Uterus (tissue), 4 donors: Measurements from ENCODE around the gene ARHGAP27. TPM values are rescaled to one million over a fixed set of nuclear protein-coding genes. Genes with fewer than 3 reads are reported as not detected.
"Not testable (repeated sequence)": the region's sequence is repeated elsewhere in the genome, so short reads cannot be mapped to it uniquely, and the experiment has no call there.

Source experiments
- DNase-seq, 2 donors: peaks; one replicate each; pipeline ENCODE4 v3.0.0-alpha.2; 2019 to 2020
- H3K27ac ChIP-seq, 2 donors: fragments of 200-600 bp; sonication (generic); 1 replicate in 1 of 2; 2 replicates in 1 of 2; pipeline ENCODE4 v1.5.1; 2016 to 2018
- H3K27me3 ChIP-seq, 2 donors: fragments of 200-600 bp; sonication (generic); one replicate each; pipeline ENCODE4 v1.5.1; 2018 to 2019; ENCODE audit warnings: control low read depth in 1 of 2
- H3K36me3 ChIP-seq, 2 donors: fragments of 200-600 bp; sonication (generic); one replicate each; pipeline ENCODE4 v1.5.1; 2019; ENCODE audit warnings: control low read depth in 1 of 2
- H3K4me1 ChIP-seq, 2 donors: fragments of 200-600 bp; sonication (generic); one replicate each; pipeline ENCODE4 v1.5.1; 2018 to 2019; ENCODE audit warnings: control low read depth in 1 of 2
- H3K4me3 ChIP-seq, 2 donors: fragments of 200-600 bp; sonication (generic); 1 replicate in 1 of 2; 2 replicates in 1 of 2; pipeline ENCODE4 v1.5.1; 2018 to 2019; ENCODE audit warnings: mild to moderate bottlenecking in 1 of 2
- H3K9me3 ChIP-seq, 2 donors: fragments of 200-600 bp; sonication (generic); one replicate each; pipeline ENCODE4 v1.5.1; 2019; ENCODE audit warnings: control low read depth in 1 of 2
- POLR2A ChIP-seq, 2 donors: fragments of 450-650 bp; IDR thresholded peaks; one replicate each; pipeline ENCODE4 v1.6.1; 2016; ENCODE audit warnings: antibody characterized with exemption in 2 of 2, mild to moderate bottlenecking in 1 of 2, moderate library complexity in 1 of 2
- intact Hi-C: fragments of 100-400 bp; cut with DNase I; formaldehyde crosslinking; loops from one replicate; pipeline ENCODE4 v1.15.1; 2023; ENCODE audit warnings: low total_unique reads
- total RNA-seq, 4 donors: library from RNA; depleted of rRNA in 3 of 4; stranded (reverse); fragments of >200 nt in 3 of 4; gene quantifications; one replicate each; pipeline versions ENCODE4 v1.1.0 to v1.2.4, GENCODE V29; 2014 to 2023
- TF ChIP-seq, protein P1 (sequence below), 4 experiments: fragments of 200-600 bp in 2 of 4; fragments of 450-650 bp in 2 of 4; sonication (generic) in 2 of 4; IDR thresholded peaks; one replicate each; pipeline ENCODE4 v1.5.1; 2016 to 2019; ENCODE audit warnings: antibody characterized with exemption in 4 of 4, mild to moderate bottlenecking in 2 of 4, moderate library complexity in 1 of 4
- donor health status: DM: yes; HTN: yes; CAD: no.

Gene ARHGAP27
- 10 to 100 TPM in 3 of 4 donors, 1 to 10 TPM in 1; 9.4 to 36.6 (median 16.0) TPM for total RNA-seq

GRCh38 chr17:45432405-45433158, at the start of gene ARHGAP27:
TSS of gene ARHGAP27 (minus strand) at chr17:45432870. CDS start at chr17:45430279, 2,591 bp downstream.
- no peaks in the 10 kb centered on the region for H3K9me3 ChIP-seq
- peak in 1 of 2 donors; percentile 47 for DNase-seq
- TF ChIP-seq, protein P1, sequence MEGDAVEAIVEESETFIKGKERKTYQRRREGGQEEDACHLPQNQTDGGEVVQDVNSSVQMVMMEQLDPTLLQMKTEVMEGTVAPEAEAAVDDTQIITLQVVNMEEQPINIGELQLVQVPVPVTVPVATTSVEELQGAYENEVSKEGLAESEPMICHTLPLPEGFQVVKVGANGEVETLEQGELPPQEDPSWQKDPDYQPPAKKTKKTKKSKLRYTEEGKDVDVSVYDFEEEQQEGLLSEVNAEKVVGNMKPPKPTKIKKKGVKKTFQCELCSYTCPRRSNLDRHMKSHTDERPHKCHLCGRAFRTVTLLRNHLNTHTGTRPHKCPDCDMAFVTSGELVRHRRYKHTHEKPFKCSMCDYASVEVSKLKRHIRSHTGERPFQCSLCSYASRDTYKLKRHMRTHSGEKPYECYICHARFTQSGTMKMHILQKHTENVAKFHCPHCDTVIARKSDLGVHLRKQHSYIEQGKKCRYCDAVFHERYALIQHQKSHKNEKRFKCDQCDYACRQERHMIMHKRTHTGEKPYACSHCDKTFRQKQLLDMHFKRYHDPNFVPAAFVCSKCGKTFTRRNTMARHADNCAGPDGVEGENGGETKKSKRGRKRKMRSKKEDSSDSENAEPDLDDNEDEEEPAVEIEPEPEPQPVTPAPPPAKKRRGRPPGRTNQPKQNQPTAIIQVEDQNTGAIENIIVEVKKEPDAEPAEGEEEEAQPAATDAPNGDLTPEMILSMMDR (IDR thresholded peaks at IDR 0.05), result no peak
- TF ChIP-seq POLR2A (IDR thresholded peaks at IDR 0.05), result no peak
- peaks cover 11 to 23% of the 10 kb centered on the region in 2 donors for H3K27me3 ChIP-seq
- peaks cover 0 to 32% of the 10 kb centered on the region in 2 donors for H3K4me1 ChIP-seq
- peak within 1 kb of the TSS; percentile 57 to 65 for H3K27ac ChIP-seq
- no peaks in the 10 kb centered on the region for H3K36me3 ChIP-seq
- H3K4me3 ChIP-seq, result peak within 1 kb of the TSS; percentile 22 to 24
- intact Hi-C loops, result no loop called here

DNA sequence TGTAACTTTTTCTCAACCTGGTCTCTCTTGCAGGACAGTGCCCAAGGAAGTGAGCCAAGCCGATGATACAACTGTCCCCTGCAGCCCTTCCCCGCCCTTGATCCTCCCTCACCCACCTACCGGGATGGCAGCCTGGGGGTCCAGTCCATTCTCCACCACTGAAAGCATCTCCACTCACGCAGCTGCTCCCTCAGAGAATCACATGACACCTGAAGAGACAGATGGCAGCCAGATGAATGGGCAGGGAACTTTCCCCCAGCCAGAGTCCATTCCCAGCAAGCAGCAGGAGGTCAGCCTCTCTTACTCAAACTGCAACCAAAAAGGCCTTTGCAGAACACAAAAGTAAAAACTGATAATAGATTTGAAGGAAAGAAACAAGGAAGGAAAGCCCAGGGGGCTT, 49.6 kb upstream of the ARHGAP27 start:
- H3K4me3 ChIP-seq, intact Hi-C loops, DNase-seq, H3K36me3 ChIP-seq, H3K4me1 ChIP-seq, H3K27ac ChIP-seq, H3K9me3 ChIP-seq, H3K27me3 ChIP-seq: not testable (repeated sequence)

GRCh38 chr17:45475436-45475835, 42.8 kb upstream of the ARHGAP27 start:
- intact Hi-C loops, H3K4me3 ChIP-seq, H3K4me1 ChIP-seq, H3K27ac ChIP-seq, H3K27me3 ChIP-seq, H3K36me3 ChIP-seq, DNase-seq, H3K9me3 ChIP-seq: not testable (repeated sequence)

GRCh38 chr17:45472249-45472648, 39.6 kb upstream of the ARHGAP27 start:
- DNase-seq, intact Hi-C loops, H3K27ac ChIP-seq, H3K4me3 ChIP-seq, H3K9me3 ChIP-seq, H3K27me3 ChIP-seq, H3K4me1 ChIP-seq, H3K36me3 ChIP-seq: not testable (repeated sequence)

- H3K27me3 ChIP-seq, H3K36me3 ChIP-seq, H3K27ac ChIP-seq, H3K4me3 ChIP-seq, intact Hi-C loops, H3K9me3 ChIP-seq, DNase-seq, H3K4me1 ChIP-seq: not testable (repeated sequence)
Observed at GRCh38 chr17:45469204-45469563, 36.5 kb upstream of the ARHGAP27 start.

DNA sequence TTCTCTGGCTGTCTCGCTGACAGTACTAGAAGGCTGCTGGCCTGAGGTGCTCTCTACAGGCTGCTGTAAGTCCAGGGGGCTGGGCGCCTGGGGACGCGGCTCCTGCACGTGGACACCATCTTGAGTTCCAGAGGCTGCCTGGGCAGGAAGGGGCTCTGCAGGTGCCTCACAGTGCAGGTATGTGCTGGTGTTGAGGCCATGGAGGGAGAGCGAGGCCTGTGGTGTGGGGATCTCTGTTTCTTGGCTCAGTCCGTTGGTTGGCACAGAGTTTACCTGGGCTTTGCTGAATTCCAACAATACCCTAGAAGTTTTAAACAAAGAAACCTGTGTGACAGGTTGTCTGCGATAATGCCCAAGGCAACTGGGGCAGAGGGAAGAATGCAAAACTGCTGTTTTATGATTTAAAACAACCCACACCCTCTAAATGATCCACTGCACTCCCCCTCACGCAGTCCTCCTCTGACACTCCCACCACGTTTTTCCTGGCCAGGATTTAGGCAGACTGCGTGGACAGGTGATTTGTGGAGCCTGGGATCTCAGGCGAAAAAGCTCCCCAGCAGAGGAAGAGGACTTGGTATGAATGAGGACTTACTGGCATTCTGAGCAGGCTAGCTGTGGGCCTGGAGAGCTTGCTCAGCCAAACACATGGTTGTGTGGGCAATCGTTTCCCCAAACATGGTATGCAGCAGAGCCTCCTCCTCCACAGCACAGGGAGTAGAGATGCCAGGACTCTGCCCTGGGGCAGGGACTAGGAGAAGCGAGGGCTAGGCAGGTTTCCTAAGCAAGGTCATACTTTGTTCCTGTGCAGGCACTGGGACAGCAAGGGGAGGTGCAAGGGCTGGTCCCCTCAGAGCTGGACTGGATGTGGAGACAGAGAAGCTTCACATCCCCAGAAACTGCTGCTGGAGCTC, 35.9 kb upstream of the ARHGAP27 start:
- DNase-seq, H3K4me3 ChIP-seq, H3K27ac ChIP-seq, H3K27me3 ChIP-seq, intact Hi-C loops, H3K9me3 ChIP-seq, H3K4me1 ChIP-seq, H3K36me3 ChIP-seq: not testable (repeated sequence)

DNA sequence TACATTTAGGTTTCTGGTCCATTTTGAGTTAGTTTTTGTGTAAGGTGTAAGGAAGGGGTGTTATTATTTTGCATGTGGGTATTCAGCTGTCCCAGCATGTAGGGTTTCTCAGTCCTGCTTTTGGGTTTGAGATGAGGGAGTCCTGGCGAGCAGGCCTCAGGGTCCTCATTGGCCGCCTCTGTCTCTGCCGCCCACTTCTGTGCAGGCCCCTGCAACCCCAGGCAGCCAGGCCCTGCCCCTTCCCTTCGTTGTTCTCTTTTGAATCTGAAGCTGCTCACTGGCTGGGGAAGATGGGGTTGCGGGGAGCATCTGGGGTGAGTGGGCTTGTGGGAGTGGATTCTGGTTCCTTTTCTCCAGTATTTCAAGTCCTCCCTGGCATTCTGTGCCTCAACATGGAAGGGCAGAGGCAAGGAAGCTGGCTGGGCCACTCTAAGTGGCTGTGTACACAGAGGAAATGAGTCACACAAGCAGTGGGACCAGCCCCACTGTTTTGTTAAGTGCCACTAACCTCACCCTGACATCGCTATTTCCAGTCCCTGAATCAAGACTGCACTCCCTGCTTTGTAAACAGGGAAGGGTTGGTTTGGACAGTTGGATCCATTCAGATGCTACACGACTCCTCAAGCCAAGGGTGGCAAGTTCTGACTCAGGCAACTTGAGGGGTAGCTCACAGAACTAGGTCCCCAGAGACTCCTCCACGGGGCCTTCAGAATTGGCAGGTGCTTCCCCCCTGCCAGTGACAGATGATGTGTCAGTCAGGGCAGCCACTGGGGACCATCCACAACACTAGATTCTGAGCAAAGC, 29.1 kb upstream of the ARHGAP27 start:
- H3K9me3 ChIP-seq, H3K27me3 ChIP-seq, H3K36me3 ChIP-seq, H3K27ac ChIP-seq, intact Hi-C loops, H3K4me3 ChIP-seq, H3K4me1 ChIP-seq, DNase-seq: not testable (repeated sequence)

DNA sequence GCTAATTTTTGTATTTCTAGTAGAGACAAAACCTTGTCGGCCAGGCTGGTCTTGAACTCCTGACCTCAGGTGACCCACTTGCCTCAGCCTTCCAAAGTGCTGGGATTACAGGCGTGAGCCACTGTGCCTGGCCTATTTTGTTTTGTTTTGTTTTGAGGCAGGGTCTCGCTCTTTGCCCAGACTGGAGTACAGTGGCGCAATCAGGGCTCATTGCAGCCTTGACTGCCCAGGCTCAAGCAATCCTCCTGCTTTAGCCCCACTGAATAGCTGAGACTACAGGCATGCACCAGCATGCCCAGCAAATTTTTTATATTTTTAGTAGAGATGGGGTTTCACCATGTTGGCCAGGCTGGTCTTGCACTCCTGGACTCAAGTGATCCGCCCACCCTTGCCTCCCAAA, 27.8 kb upstream of the ARHGAP27 start:
- H3K4me1 ChIP-seq, intact Hi-C loops, H3K27me3 ChIP-seq, H3K27ac ChIP-seq, H3K4me3 ChIP-seq, H3K36me3 ChIP-seq, H3K9me3 ChIP-seq, DNase-seq: not testable (repeated sequence)

DNA sequence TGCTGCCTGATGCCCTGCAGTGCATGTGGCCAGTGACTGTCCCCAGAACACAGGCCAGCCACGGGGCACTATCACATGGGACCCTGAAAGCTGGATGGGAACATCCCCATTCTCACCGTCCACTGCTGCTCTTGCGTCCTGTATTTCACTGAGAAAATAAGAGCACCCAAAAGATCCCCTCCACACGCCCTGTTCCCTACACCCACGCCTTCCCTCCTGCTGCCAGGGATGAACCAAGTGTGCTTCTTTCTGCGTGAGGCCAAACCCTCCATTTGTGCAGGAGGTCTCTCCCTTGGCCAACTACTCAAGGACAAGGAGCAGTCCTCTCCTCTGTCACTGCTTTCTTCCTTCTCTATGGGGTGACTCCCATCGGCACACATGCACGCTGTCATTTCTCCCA, 21.7 kb upstream of the ARHGAP27 start:
- H3K4me3 ChIP-seq, H3K27ac ChIP-seq, H3K36me3 ChIP-seq, DNase-seq, H3K27me3 ChIP-seq, H3K4me1 ChIP-seq, intact Hi-C loops, H3K9me3 ChIP-seq: not testable (repeated sequence)

DNA sequence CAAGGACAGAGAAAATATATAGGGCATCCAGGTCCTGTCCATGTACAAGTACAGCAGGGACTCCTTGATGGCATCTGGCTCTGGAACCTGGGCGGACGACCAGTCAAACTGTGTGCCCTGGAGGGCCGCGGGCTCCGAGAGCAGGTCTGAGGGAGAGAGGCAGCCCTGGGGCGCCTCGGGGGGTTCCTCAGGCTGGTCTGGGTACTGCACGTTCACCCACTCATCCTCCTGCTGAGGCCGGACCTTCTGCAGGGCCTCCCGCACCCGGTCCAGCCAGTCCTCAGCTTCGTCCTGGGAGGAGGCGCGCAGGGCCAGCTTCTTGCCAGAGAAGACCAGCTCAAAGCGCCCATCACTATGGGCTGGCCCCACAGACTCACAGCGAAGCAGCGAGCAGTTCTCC, 21.1 kb upstream of the ARHGAP27 start:
- H3K27ac ChIP-seq, H3K9me3 ChIP-seq, H3K4me3 ChIP-seq, H3K36me3 ChIP-seq, H3K4me1 ChIP-seq, H3K27me3 ChIP-seq, DNase-seq, intact Hi-C loops: not testable (repeated sequence)

GRCh38 chr17:45453225-45453534, 20.5 kb upstream of the ARHGAP27 start:
- H3K4me3 ChIP-seq, H3K27ac ChIP-seq, intact Hi-C loops, H3K4me1 ChIP-seq, H3K27me3 ChIP-seq, DNase-seq, H3K36me3 ChIP-seq, H3K9me3 ChIP-seq: not testable (repeated sequence)
